GM12891 (cell line): Measurements from ENCODE around the gene TNFRSF21.
"Not testable (repeated sequence)": the region's sequence is repeated elsewhere in the genome, so short reads cannot be mapped to it uniquely, and the experiment has no call there.

Source experiments
- DNase-seq: peaks from one replicate; pipeline ENCODE4 v3.0.0; 2011; ENCODE audit warnings: low spot score; ENCODE audit not compliant: insufficient read length
- FAIRE-seq: peaks from 2 replicates; lab custom pipeline; 2011; peaks lifted over from hg19 to GRCh38; lab: Jason Lieb, UNC
- PAX5 ChIP-seq: IDR thresholded peaks from 2 replicates; pipeline ENCODE4 v1.6.1; 2011; ENCODE audit warnings: low read length, moderate library complexity, mild to moderate bottlenecking; ENCODE audit not compliant: insufficient read depth, severe bottlenecking
- POLR2A ChIP-seq: IDR thresholded peaks from 2 replicates; pipeline ENCODE4 v1.6.1; 2011; ENCODE audit warnings: low read depth, low read length, control low read depth
- POLR2AphosphoS5 ChIP-seq: IDR thresholded peaks from 2 replicates; pipeline ENCODE4 v1.6.1; 2011; ENCODE audit warnings: low read depth, low read length, control low read depth
- POU2F2 ChIP-seq: IDR thresholded peaks from 2 replicates; pipeline ENCODE4 v1.6.1; 2011; ENCODE audit warnings: low read depth, mild to moderate bottlenecking, control low read depth, low read length, moderate library complexity
- SPI1 ChIP-seq: IDR thresholded peaks from 2 replicates; pipeline ENCODE4 v1.6.1; 2011; ENCODE audit warnings: low read depth, low read length, control low read depth
- TAF1 ChIP-seq: IDR thresholded peaks from 2 replicates; pipeline ENCODE4 v1.6.1; 2011; ENCODE audit warnings: low read depth, low read length, control low read depth

TNFRSF21 gene

GRCh38 chr6:47348316-47348863 lies 38.7 kb upstream of the TNFRSF21 start:
- no peak for FAIRE-seq
- no peak for TF ChIP-seq POLR2AphosphoS5
- no peak for TF ChIP-seq POU2F2
- no peak for TF ChIP-seq PAX5
- TF ChIP-seq SPI1 = no peak
- TF ChIP-seq TAF1 = no peak
- TF ChIP-seq POLR2A = no peak

GRCh38 chr6:47345761-47346160 lies 36.1 kb upstream of the TNFRSF21 start:
- no peak for TF ChIP-seq PAX5
- no peak for TF ChIP-seq TAF1
- TF ChIP-seq POLR2A = no peak
- no peak for TF ChIP-seq SPI1
- TF ChIP-seq POU2F2 = no peak
- TF ChIP-seq POLR2AphosphoS5 = no peak
- no peak for FAIRE-seq
- DNase-seq = no peak

More at GRCh38 chr6:47348316-47348863, 38.7 kb upstream of the TNFRSF21 start:
- DNase-seq = no peak

DNA sequence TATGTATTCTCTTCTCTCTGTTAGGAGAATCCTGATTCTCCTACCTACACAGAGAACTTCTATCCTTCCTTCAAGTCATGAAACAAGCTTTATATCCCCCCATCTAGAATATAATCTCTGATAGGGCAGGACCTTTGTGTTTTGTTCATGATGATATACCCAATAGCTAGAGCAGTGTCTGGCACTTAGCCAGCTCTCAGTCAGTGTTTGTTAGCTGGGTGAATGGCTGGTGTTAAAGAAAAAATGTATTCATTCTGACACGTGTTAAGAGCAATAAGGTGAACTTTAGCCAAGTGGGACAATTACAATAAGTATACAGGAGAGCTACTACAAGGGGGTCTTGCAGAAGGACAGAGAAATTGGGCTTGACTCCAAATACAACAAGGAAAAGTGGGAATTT lies 34.3 kb upstream of the TNFRSF21 start:
- DNase-seq (no peak), FAIRE-seq (no peak)
- TF ChIP-seq SPI1 (no peak), POLR2AphosphoS5 (no peak), PAX5 (no peak), POLR2A (no peak), POU2F2 (no peak), TAF1 (no peak)

DNA sequence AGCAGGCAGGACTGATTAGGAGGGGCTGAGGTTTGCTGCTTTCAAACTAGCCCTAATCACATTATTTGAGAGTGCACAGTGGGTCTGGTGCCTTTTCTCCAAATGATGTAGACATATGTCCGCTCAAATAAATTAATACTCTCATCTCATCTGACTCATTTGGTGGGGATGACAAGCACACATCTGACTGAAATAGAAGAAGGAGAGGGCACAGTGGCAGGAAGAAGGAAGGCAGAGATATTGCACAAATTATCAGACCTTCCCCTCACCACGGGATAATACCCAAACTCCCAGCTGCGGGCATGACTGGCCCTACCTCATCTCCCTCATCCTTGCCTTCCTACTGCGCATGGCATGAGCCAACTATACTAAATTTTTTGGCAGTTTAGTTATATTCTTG lies 33.9 kb upstream of the TNFRSF21 start:
- no peak for FAIRE-seq
- no peak for TF ChIP-seq SPI1
- no peak for TF ChIP-seq POLR2AphosphoS5
- TF ChIP-seq POLR2A = no peak
- TF ChIP-seq TAF1 = no peak
- TF ChIP-seq POU2F2 = no peak
- no peak for TF ChIP-seq PAX5
- no peak for DNase-seq

DNA sequence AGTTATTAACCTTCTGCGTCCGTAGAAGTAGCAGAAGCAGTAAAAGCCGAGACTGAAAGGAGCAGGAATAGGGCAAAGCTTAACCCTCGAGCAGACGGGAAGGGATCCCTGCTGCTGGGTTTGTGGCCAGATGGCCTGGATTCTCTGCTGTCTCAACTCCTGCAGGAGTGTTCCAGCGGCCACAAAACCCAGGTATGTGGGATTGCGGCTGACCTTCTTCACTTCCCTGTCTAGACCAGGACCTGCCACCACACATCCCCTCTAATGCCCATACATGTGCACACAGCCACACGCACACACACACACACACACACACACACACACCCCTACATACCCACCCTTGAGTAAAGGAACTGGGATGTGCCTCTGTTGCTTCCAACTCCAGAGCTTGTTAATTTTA lies 33.1 kb upstream of the TNFRSF21 start:
- DNase-seq (no peak), FAIRE-seq (no peak)
- TF ChIP-seq POLR2A (no peak), POLR2AphosphoS5 (no peak), TAF1 (no peak), PAX5 (no peak), SPI1 (no peak), POU2F2 (no peak)

GRCh38 chr6:47337519-47337918 lies 27.8 kb upstream of the TNFRSF21 start:
- TF ChIP-seq TAF1 (no peak), POLR2AphosphoS5 (no peak), POLR2A (no peak), POU2F2 (no peak)
- FAIRE-seq (no peak), DNase-seq (no peak)

- FAIRE-seq (no peak), DNase-seq (no peak)
- TF ChIP-seq POU2F2 = no peak
- no peak for TF ChIP-seq SPI1
- TF ChIP-seq TAF1 = no peak
- no peak for TF ChIP-seq POLR2A
- TF ChIP-seq PAX5 = no peak
- no peak for TF ChIP-seq POLR2AphosphoS5
Measured at GRCh38 chr6:47336334-47336733, 26.6 kb upstream of the TNFRSF21 start.

DNA sequence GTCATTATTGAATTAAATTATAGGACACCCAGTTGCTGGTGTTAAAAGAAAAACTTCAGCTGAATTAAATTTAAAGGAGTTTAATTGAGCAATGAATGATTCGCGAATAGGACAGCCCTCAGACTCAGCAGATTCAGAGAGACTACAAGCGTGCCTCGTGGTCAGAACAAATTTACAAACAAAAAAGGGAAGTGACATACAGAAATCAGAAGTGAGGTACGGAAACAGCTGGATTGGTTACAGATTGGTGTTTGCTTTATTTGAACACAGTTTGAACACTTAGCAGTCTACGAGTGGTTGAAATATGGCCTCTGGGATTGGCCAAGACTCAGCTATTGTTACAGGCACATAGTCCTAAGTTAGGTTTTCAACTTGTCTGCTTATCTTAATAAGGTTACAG lies 25.8 kb upstream of the TNFRSF21 start:
- DNase-seq (no peak), FAIRE-seq (peak; percentile 62)
- TF ChIP-seq POLR2A (no peak), SPI1 (peak; percentile 95)

GRCh38 chr6:47334334-47334733 lies 24.6 kb upstream of the TNFRSF21 start:
- FAIRE-seq = no peak
- no peak for DNase-seq
- TF ChIP-seq TAF1 (no peak), POU2F2 (no peak), POLR2A (no peak), SPI1 (no peak), PAX5 (no peak), POLR2AphosphoS5 (no peak)

DNA sequence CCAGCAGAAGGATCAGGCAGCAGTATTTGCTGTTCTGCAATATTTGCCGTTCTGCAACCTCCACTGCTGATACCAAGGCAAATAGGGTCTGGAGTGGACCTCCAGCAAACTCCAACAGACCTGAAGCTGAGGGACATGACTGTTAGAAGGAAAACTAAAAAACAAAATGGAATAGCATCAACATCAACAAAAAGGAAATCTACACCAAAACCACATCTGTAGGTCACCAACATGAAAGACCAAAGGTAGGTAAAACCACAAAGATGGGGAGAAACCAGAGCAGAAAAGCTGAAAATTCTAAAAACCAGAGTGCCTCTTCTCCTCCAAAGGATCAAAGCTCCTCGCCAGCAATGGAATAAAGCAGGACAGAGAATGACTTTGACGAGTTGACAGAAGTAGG lies 18.9 kb upstream of the TNFRSF21 start:
- DNase-seq, FAIRE-seq: not testable (repeated sequence)

GRCh38 chr6:47328139-47328538 lies 18.4 kb upstream of the TNFRSF21 start:
- DNase-seq, FAIRE-seq: not testable (repeated sequence)
